Measurements from ENCODE around the gene STK24.

GRCh38 chr13:98534821-98535220, 42.1 kb downstream of the STK24 start:
- no peak for TF ChIP-seq USF2 (IDR thresholded peaks at IDR 0.05; ENCODE audit: low read depth, low read length)
- no peak for TF ChIP-seq POLR2A (IDR thresholded peaks at IDR 0.05; ENCODE audit: low read depth, low read length)
- TF ChIP-seq CTCF (conservative IDR thresholded peaks at IDR 0.05; ENCODE audit: low read depth, low read length) = no peak
- TF ChIP-seq FOS (IDR thresholded peaks at IDR 0.05; ENCODE audit: low read depth, low read length) = no peak
- no peak for TF ChIP-seq RFX5 (IDR thresholded peaks at IDR 0.05; ENCODE audit: low read depth, low read length)
- no peak for TF ChIP-seq ELK1 (IDR thresholded peaks at IDR 0.05; ENCODE audit: borderline replicate concordance, low read depth, low read length)
- TF ChIP-seq RCOR1 (IDR thresholded peaks at IDR 0.05; ENCODE audit: insufficient replicate concordance, low read length) = no peak
- TF ChIP-seq RAD21 (IDR thresholded peaks at IDR 0.05; ENCODE audit: low read length) = no peak
- no peak for TF ChIP-seq BHLHE40 (IDR thresholded peaks at IDR 0.05; ENCODE audit: low read depth, low read length)
- no peak for TF ChIP-seq MAZ (IDR thresholded peaks at IDR 0.05; ENCODE audit: borderline replicate concordance, low read depth, low read length)
- TF ChIP-seq SMC3 (IDR thresholded peaks at IDR 0.05; ENCODE audit: low read depth, low read length) = no peak
- TF ChIP-seq CEBPB (IDR thresholded peaks at IDR 0.05; ENCODE audit: low read depth, low read length) = no peak
- TF ChIP-seq MXI1 (IDR thresholded peaks at IDR 0.05; ENCODE audit: borderline replicate concordance, low read depth, low read length) = no peak
- no peak for TF ChIP-seq MAFK (IDR thresholded peaks at IDR 0.05; ENCODE audit: low read depth, low read length)
